ENCODE measurements around the gene LMNTD1.
A peak's percentile ranks its signal among the peaks of the same experiment; 100 is the strongest.

Gene LMNTD1

GRCh38 chr12:25438638-25439037 lies 114.4 kb downstream of the LMNTD1 start:
- Mint-ChIP-seq H3K9me3 (no peaks in the 10 kb centered on the region), H3K4me1 (peaks cover 24% of the 10 kb centered on the region), H3K27ac (no peak overlapping the region), H3K4me3 (no peak overlapping the region), H3K36me3 (ENCODE audit: low read depth) (no peaks in the 10 kb centered on the region), H3K27me3 (ENCODE audit: low read depth, poor library complexity) (no peaks in the 10 kb centered on the region)
- no peak for DNase-seq
- TF ChIP-seq CTCF (IDR thresholded peaks at IDR 0.05), result no peak

DNA sequence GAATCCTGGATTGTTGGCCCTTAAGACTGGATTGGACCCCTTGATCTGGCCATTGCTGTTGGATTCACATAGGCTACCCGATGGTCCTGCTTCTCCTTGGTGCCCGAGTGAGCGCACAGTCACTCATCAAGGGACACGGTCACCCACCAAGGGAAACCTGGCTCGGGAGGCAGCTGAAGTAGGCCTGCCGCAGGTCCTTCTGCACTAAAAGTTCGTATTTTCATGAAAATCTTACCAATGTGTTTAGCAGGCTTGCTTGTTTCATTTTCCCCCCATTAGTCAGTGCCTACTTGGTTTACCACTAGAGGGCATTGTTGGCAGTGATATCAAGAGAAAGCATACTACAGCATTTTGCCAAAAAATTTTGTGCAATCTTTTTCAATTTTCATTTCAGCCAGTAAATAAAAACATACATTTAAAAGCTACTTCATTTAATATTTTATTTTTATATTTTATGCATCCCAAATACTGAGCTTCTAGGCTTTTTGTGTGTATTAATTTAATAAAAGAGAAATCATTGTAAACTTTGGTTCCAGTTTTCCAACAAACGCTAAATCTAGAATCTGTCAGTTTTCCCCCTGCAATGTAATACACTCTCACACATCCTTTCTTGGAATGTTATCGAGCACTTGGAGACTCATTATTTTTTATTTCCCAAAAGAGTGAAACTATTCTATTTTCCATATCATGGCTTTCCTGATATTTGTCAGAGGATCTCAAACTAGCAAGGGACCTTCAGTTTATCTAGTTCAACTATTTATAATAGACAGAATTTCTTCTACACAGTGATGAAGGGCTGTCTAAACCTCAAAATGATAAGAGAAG lies 116.7 kb downstream of the LMNTD1 start:
- peaks cover 31% of the 10 kb centered on the region for H3K4me1 Mint-ChIP-seq
- no peaks in the 10 kb centered on the region for H3K36me3 Mint-ChIP-seq (ENCODE audit: low read depth)
- H3K4me3 Mint-ChIP-seq, result no peak overlapping the region
- H3K27me3 Mint-ChIP-seq (ENCODE audit: low read depth, poor library complexity), result no peaks in the 10 kb centered on the region
- no peak overlapping the region for H3K27ac Mint-ChIP-seq
- peak; percentile 81 for TF ChIP-seq CTCF (IDR thresholded peaks at IDR 0.05)
- H3K9me3 Mint-ChIP-seq, result no peaks in the 10 kb centered on the region
- peak; percentile 20 for DNase-seq

- Mint-ChIP-seq H3K4me1 (peaks cover 31% of the 10 kb centered on the region), H3K36me3 (ENCODE audit: low read depth) (no peaks in the 10 kb centered on the region), H3K27me3 (ENCODE audit: low read depth, poor library complexity) (no peaks in the 10 kb centered on the region), H3K4me3 (no peak overlapping the region), H3K9me3 (peaks cover 6% of the 10 kb centered on the region), H3K27ac (peak overlapping the region; percentile 60)
- DNase-seq, result no peak
- TF ChIP-seq CTCF (IDR thresholded peaks at IDR 0.05), result no peak
Observed at GRCh38 chr12:25435431-25435830, 117.7 kb downstream of the LMNTD1 start.

DNA sequence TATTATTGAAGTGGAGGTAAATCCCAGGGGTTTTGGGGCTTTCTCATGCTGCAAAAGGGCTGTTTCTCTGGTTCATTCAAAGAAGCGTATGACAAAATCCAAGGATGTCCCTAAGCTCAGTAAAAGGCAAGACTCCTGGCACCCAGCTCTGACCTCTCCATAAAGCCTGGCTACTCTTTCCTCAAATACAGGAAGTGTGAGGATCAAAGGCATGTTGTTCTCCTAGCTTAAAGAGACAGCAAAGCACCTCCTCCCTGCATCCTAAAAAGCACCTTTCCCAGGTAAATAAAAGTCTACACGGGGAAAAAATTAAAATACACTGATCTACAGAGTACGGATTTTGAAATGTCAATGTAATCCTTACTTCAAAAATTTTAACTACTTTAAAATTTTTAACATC lies 118.6 kb downstream of the LMNTD1 start:
- no peak for DNase-seq
- peaks cover 31% of the 10 kb centered on the region for H3K4me1 Mint-ChIP-seq
- no peak for TF ChIP-seq CTCF (IDR thresholded peaks at IDR 0.05)
- H3K9me3 Mint-ChIP-seq, result peaks cover 8% of the 10 kb centered on the region
- H3K4me3 Mint-ChIP-seq, result no peak overlapping the region
- no peaks in the 10 kb centered on the region for H3K27me3 Mint-ChIP-seq (ENCODE audit: low read depth, poor library complexity)
- no peak overlapping the region for H3K27ac Mint-ChIP-seq
- no peaks in the 10 kb centered on the region for H3K36me3 Mint-ChIP-seq (ENCODE audit: low read depth)

GRCh38 chr12:25433581-25434325 lies 119.3 kb downstream of the LMNTD1 start:
- Mint-ChIP-seq H3K27me3 (ENCODE audit: low read depth, poor library complexity) (no peaks in the 10 kb centered on the region), H3K4me3 (no peak overlapping the region), H3K9me3 (peaks cover 8% of the 10 kb centered on the region)

More at GRCh38 chr12:25433581-25434325, 119.3 kb downstream of the LMNTD1 start:
- Mint-ChIP-seq H3K4me1 (peaks cover 31% of the 10 kb centered on the region), H3K27ac (no peak overlapping the region), H3K36me3 (ENCODE audit: low read depth) (no peaks in the 10 kb centered on the region)
- no peak for TF ChIP-seq CTCF (IDR thresholded peaks at IDR 0.05)
- DNase-seq, result no peak

Measured in nephron progenitor cell (in vitro differentiated cells).